Measurements from ENCODE around the gene SLC34A1. TPM values are rescaled to one million over a fixed set of nuclear protein-coding genes. Genes with fewer than 3 reads are reported as not detected.
"Not testable (repeated sequence)": the region's sequence is repeated elsewhere in the genome, so short reads cannot be mapped to it uniquely, and the experiment has no call there.

SLC34A1 gene
- total RNA-seq, 1 experiment from 2014 or later: not detected

GRCh38 chr5:177356746-177357145 is 27.5 kb upstream of the SLC34A1 start:
- DNase-seq: no peak
- Histone ChIP-seq H3K79me2 (ENCODE audit: low read length) (peaks cover 23% of the 10 kb centered on the region), H4K20me1 (ENCODE audit: insufficient read depth, low read depth, low read length) (no peaks in the 10 kb centered on the region), H3K4me2 (ENCODE audit: low read depth, low read length, poor library complexity, severe bottlenecking) (no peak overlapping the region), H3K27me3 (ENCODE audit: low read length) (no peaks in the 10 kb centered on the region), H3K9me2 (replicated peaks; ENCODE audit: insufficient read depth, low read length) (no peaks in the 10 kb centered on the region), H3K27ac (ENCODE audit: low read length) (no peak overlapping the region), H3K4me3 (ENCODE audit: low read length) (no peak overlapping the region), H3K9ac (ENCODE audit: low read length) (no peak overlapping the region), H3K4me1 (ENCODE audit: low read length) (peaks cover 42% of the 10 kb centered on the region), H3K9me3 (ENCODE audit: low read length) (0 out of 2 replicates have a peak, but pooled peaks cover 3% of the 10 kb centered on the region), H3K36me3 (ENCODE audit: insufficient read depth, low read length) (no peaks in the 10 kb centered on the region; the same call in 1 of the 2 replicates), H2AFZ (ENCODE audit: low read length) (peak overlapping the region; percentile 93; the same call in 1 of the 2 replicates)

- H3K4me3 ChIP-seq (ENCODE audit: low read length): peak overlapping the region; percentile 92
- H3K4me2 ChIP-seq (ENCODE audit: low read depth, low read length, poor library complexity, severe bottlenecking): peak overlapping the region; percentile 82
- H3K9me3 ChIP-seq (ENCODE audit: low read length): 0 out of 2 replicates have a peak, but pooled peaks cover 3% of the 10 kb centered on the region
- peak overlapping the region; percentile 93; the same call in 1 of the 2 replicates for H2AFZ ChIP-seq (ENCODE audit: low read length)
- DNase-seq: no peak
- peak overlapping the region; percentile 67 for H3K27ac ChIP-seq (ENCODE audit: low read length)
- peak overlapping the region; percentile 87 for H3K9ac ChIP-seq (ENCODE audit: low read length)
- H3K27me3 ChIP-seq (ENCODE audit: low read length): no peaks in the 10 kb centered on the region
- H3K4me1 ChIP-seq (ENCODE audit: low read length): peaks cover 44% of the 10 kb centered on the region
- H3K9me2 ChIP-seq (replicated peaks; ENCODE audit: insufficient read depth, low read length): no peaks in the 10 kb centered on the region
- H4K20me1 ChIP-seq (ENCODE audit: insufficient read depth, low read depth, low read length): no peaks in the 10 kb centered on the region
- no peaks in the 10 kb centered on the region; the same call in 1 of the 2 replicates for H3K36me3 ChIP-seq (ENCODE audit: insufficient read depth, low read length)
- peaks cover 23% of the 10 kb centered on the region for H3K79me2 ChIP-seq (ENCODE audit: low read length)
Observed at GRCh38 chr5:177357146-177357458, 27.1 kb upstream of the SLC34A1 start.

GRCh38 chr5:177357459-177358351 is 26.5 kb upstream of the SLC34A1 start, which contains the start of gene RGS14:
TSS of gene RGS14 (plus strand) at chr5:177357924. CDS start at chr5:177358025, 101 bp downstream.
- peaks cover 47% of the 10 kb centered on the region for H3K4me1 ChIP-seq (ENCODE audit: low read length)
- H3K79me2 ChIP-seq (ENCODE audit: low read length): peaks cover 23% of the 10 kb centered on the region
- peak within 1 kb of the TSS; percentile 87 for H3K9ac ChIP-seq (ENCODE audit: low read length)

GRCh38 chr5:177358370-177358819 is 25.8 kb upstream of the SLC34A1 start:
- Histone ChIP-seq H3K27me3 (ENCODE audit: low read length) (no peaks in the 10 kb centered on the region), H3K79me2 (ENCODE audit: low read length) (peaks cover 23% of the 10 kb centered on the region), H3K9me2 (replicated peaks; ENCODE audit: insufficient read depth, low read length) (no peaks in the 10 kb centered on the region), H3K9me3 (ENCODE audit: low read length) (0 out of 2 replicates have a peak, but pooled peaks cover 3% of the 10 kb centered on the region), H3K36me3 (ENCODE audit: insufficient read depth, low read length) (no peaks in the 10 kb centered on the region; the same call in 1 of the 2 replicates), H3K9ac (ENCODE audit: low read length) (peak overlapping the region; percentile 87), H2AFZ (ENCODE audit: low read length) (peak overlapping the region; percentile 93), H3K4me2 (ENCODE audit: low read depth, low read length, poor library complexity, severe bottlenecking) (peak overlapping the region; percentile 82), H3K4me1 (ENCODE audit: low read length) (peaks cover 54% of the 10 kb centered on the region), H3K27ac (ENCODE audit: low read length) (peak overlapping the region; percentile 67), H3K4me3 (ENCODE audit: low read length) (peak overlapping the region; percentile 92), H4K20me1 (ENCODE audit: insufficient read depth, low read depth, low read length) (no peaks in the 10 kb centered on the region)
- no peak for DNase-seq

More at GRCh38 chr5:177357459-177358351, 26.5 kb upstream of the SLC34A1 start, which contains the start of gene RGS14:
- peak; percentile 95 for DNase-seq
- peak within 1 kb of the TSS; percentile 67 for H3K27ac ChIP-seq (ENCODE audit: low read length)
- 0 out of 2 replicates have a peak, but pooled peaks cover 3% of the 10 kb centered on the region for H3K9me3 ChIP-seq (ENCODE audit: low read length)
- no peaks in the 10 kb centered on the region for H4K20me1 ChIP-seq (ENCODE audit: insufficient read depth, low read depth, low read length)
- peak within 1 kb of the TSS; percentile 93 for H2AFZ ChIP-seq (ENCODE audit: low read length)
- peak within 1 kb of the TSS; percentile 82 for H3K4me2 ChIP-seq (ENCODE audit: low read depth, low read length, poor library complexity, severe bottlenecking)
- peak within 1 kb of the TSS; percentile 92 for H3K4me3 ChIP-seq (ENCODE audit: low read length)
- H3K36me3 ChIP-seq (ENCODE audit: insufficient read depth, low read length): no peaks in the 10 kb centered on the region; the same call in 1 of the 2 replicates
- H3K27me3 ChIP-seq (ENCODE audit: low read length): no peaks in the 10 kb centered on the region
- no peaks in the 10 kb centered on the region for H3K9me2 ChIP-seq (replicated peaks; ENCODE audit: insufficient read depth, low read length)

- H2AFZ ChIP-seq (ENCODE audit: low read length): no peak overlapping the region
- no peaks in the 10 kb centered on the region for H3K27me3 ChIP-seq (ENCODE audit: low read length)
- DNase-seq: no peak
- H3K27ac ChIP-seq (ENCODE audit: low read length): no peak overlapping the region
- peak overlapping the region; percentile 87 for H3K9ac ChIP-seq (ENCODE audit: low read length)
- H3K4me2 ChIP-seq (ENCODE audit: low read depth, low read length, poor library complexity, severe bottlenecking): peak overlapping the region; percentile 82
- H3K4me3 ChIP-seq (ENCODE audit: low read length): no peak overlapping the region; the same call in 1 of the 2 replicates
- H4K20me1 ChIP-seq (ENCODE audit: insufficient read depth, low read depth, low read length): no peaks in the 10 kb centered on the region
- no peaks in the 10 kb centered on the region; the same call in 1 of the 2 replicates for H3K36me3 ChIP-seq (ENCODE audit: insufficient read depth, low read length)
- no peaks in the 10 kb centered on the region for H3K9me2 ChIP-seq (replicated peaks; ENCODE audit: insufficient read depth, low read length)
- peaks cover 23% of the 10 kb centered on the region for H3K79me2 ChIP-seq (ENCODE audit: low read length)
- 0 out of 2 replicates have a peak, but pooled peaks cover 3% of the 10 kb centered on the region for H3K9me3 ChIP-seq (ENCODE audit: low read length)
- H3K4me1 ChIP-seq (ENCODE audit: low read length): peaks cover 58% of the 10 kb centered on the region
Observed at GRCh38 chr5:177359451-177359851, 24.8 kb upstream of the SLC34A1 start.

- 0 out of 2 replicates have a peak, but pooled peaks cover 3% of the 10 kb centered on the region for H3K9me3 ChIP-seq (ENCODE audit: low read length)
Observed at GRCh38 chr5:177359860-177360259, 24.4 kb upstream of the SLC34A1 start.

GRCh38 chr5:177360740-177361139 is 23.5 kb upstream of the SLC34A1 start:
- Histone ChIP-seq H3K4me2 (ENCODE audit: low read depth, low read length, poor library complexity, severe bottlenecking) (peak overlapping the region; percentile 75), H3K4me1 (ENCODE audit: low read length) (peaks cover 58% of the 10 kb centered on the region), H3K9ac (ENCODE audit: low read length) (peak overlapping the region; percentile 60; the same call in 1 of the 2 replicates), H3K79me2 (ENCODE audit: low read length) (peaks cover 23% of the 10 kb centered on the region)
- not testable (repeated sequence) for H2AFZ ChIP-seq (ENCODE audit: low read length); H3K9me3 ChIP-seq (ENCODE audit: low read length); H3K4me3 ChIP-seq (ENCODE audit: low read length); H3K9me2 ChIP-seq (replicated peaks; ENCODE audit: insufficient read depth, low read length); H4K20me1 ChIP-seq (ENCODE audit: insufficient read depth, low read depth, low read length); H3K36me3 ChIP-seq (ENCODE audit: insufficient read depth, low read length); H3K27ac ChIP-seq (ENCODE audit: low read length); H3K27me3 ChIP-seq (ENCODE audit: low read length); DNase-seq

More at GRCh38 chr5:177359860-177360259, 24.4 kb upstream of the SLC34A1 start:
- Histone ChIP-seq H3K27ac (ENCODE audit: low read length) (no peak overlapping the region), H4K20me1 (ENCODE audit: insufficient read depth, low read depth, low read length) (no peaks in the 10 kb centered on the region), H3K36me3 (ENCODE audit: insufficient read depth, low read length) (no peaks in the 10 kb centered on the region; the same call in 1 of the 2 replicates), H3K4me1 (ENCODE audit: low read length) (peaks cover 58% of the 10 kb centered on the region), H3K27me3 (ENCODE audit: low read length) (no peaks in the 10 kb centered on the region), H2AFZ (ENCODE audit: low read length) (no peak overlapping the region), H3K4me3 (ENCODE audit: low read length) (no peak overlapping the region; the same call in 1 of the 2 replicates), H3K4me2 (ENCODE audit: low read depth, low read length, poor library complexity, severe bottlenecking) (peak overlapping the region; percentile 82), H3K79me2 (ENCODE audit: low read length) (peaks cover 23% of the 10 kb centered on the region), H3K9ac (ENCODE audit: low read length) (peak overlapping the region; percentile 87; the same call in 1 of the 2 replicates), H3K9me2 (replicated peaks; ENCODE audit: insufficient read depth, low read length) (no peaks in the 10 kb centered on the region)
- no peak for DNase-seq
